ENCODE results near the gene ABCC10. TPM values are rescaled to one million over a fixed set of nuclear protein-coding genes. Genes with fewer than 3 reads are reported as not detected.

Gene ABCC10
- total RNA-seq, 6 experiments from 2014 or later, result 26.2 to 41.6 (median 30.3) TPM

- no peak overlapping the region for H3K4me3 Mint-ChIP-seq
- no peaks in the 10 kb centered on the region; the same call in none of the 2 replicates for H3K27me3 Mint-ChIP-seq (ENCODE audit: insufficient read depth)
- H3K9me3 Mint-ChIP-seq, result no peaks in the 10 kb centered on the region
- H3K4me1 Mint-ChIP-seq (ENCODE audit: low read depth), result peaks cover 34% of the 10 kb centered on the region
- peaks cover 22% of the 10 kb centered on the region; the same call in 1 of the 2 replicates for H3K36me3 Mint-ChIP-seq (ENCODE audit: low read depth)
- no peak for DNase-seq
- no peak for TF ChIP-seq CTCF (IDR thresholded peaks at IDR 0.05)
- H3K27ac Mint-ChIP-seq, result no peak overlapping the region
Observed at GRCh38 chr6:43499028-43499815, 71.9 kb downstream of the ABCC10 start.

Small RNA genes lying within 50 kb of the gene (microRNA-seq; reads per million reads assigned to microRNA genes)
- not detected for gene MIR6780B

Other genes starting within 250 kb of the ABCC10 start
- 10 to 100 TPM; 15.4 to 19.9 (median 18.6) TPM for gene CUL9, start 245.3 kb upstream of the ABCC10 start, total RNA-seq (2021; fragmentation: NEBNext Ultra II Directional; extraction: Animal tissue kit (Norgen Biotek cat#: 25700))
- 10 to 100 TPM; 38.3 to 56.3 (median 49.1) TPM for gene DNPH1, start 198.1 kb upstream of the ABCC10 start, total RNA-seq (2021; fragmentation: NEBNext Ultra II Directional; extraction: Animal tissue kit (Norgen Biotek cat#: 25700))
- gene TTBK1, start 184.1 kb upstream of the ABCC10 start, total RNA-seq (2021; fragmentation: NEBNext Ultra II Directional; extraction: Animal tissue kit (Norgen Biotek cat#: 25700)), result not detected
- gene SLC22A7, start 129.3 kb upstream of the ABCC10 start, total RNA-seq (2021; fragmentation: NEBNext Ultra II Directional; extraction: Animal tissue kit (Norgen Biotek cat#: 25700)), result not detected
- not detected for gene CRIP3, start 118.7 kb upstream of the ABCC10 start, total RNA-seq (2021; fragmentation: NEBNext Ultra II Directional; extraction: Animal tissue kit (Norgen Biotek cat#: 25700))
- gene ZNF318, start 57.9 kb upstream of the ABCC10 start, total RNA-seq (2021; fragmentation: NEBNext Ultra II Directional; extraction: Animal tissue kit (Norgen Biotek cat#: 25700)), result 10 to 100 TPM; 11.1 to 13.3 (median 11.8) TPM
- gene DLK2, start 28.0 kb downstream of the ABCC10 start, total RNA-seq (2021; fragmentation: NEBNext Ultra II Directional; extraction: Animal tissue kit (Norgen Biotek cat#: 25700)), result 1 to 10 TPM; 1.8 to 2.9 (median 2.2) TPM
- 10 to 100 TPM; 27.0 to 34.3 (median 30.2) TPM for gene TJAP1, start 50.0 kb downstream of the ABCC10 start, total RNA-seq (2021; fragmentation: NEBNext Ultra II Directional; extraction: Animal tissue kit (Norgen Biotek cat#: 25700))
- 1 to 10 TPM in 2 of 6 experiments, under 1 TPM in 4; 0.75 to 1.7 (median 0.90) TPM for gene LRRC73, start 82.8 kb downstream of the ABCC10 start, total RNA-seq (2021; fragmentation: NEBNext Ultra II Directional; extraction: Animal tissue kit (Norgen Biotek cat#: 25700))
- 100 to 1,000 TPM; 147 to 176 (median 158) TPM for gene YIPF3, start 89.4 kb downstream of the ABCC10 start, total RNA-seq (2021; fragmentation: NEBNext Ultra II Directional; extraction: Animal tissue kit (Norgen Biotek cat#: 25700))
- gene POLR1C, start 89.5 kb downstream of the ABCC10 start, total RNA-seq (2021; fragmentation: NEBNext Ultra II Directional; extraction: Animal tissue kit (Norgen Biotek cat#: 25700)), result 10 to 100 TPM; 43.5 to 66.9 (median 53.8) TPM
- gene XPO5, start 148.5 kb downstream of the ABCC10 start, total RNA-seq (2021; fragmentation: NEBNext Ultra II Directional; extraction: Animal tissue kit (Norgen Biotek cat#: 25700)), result 10 to 100 TPM; 30.5 to 41.1 (median 35.6) TPM
- 10 to 100 TPM; 31.4 to 39.8 (median 37.3) TPM for gene POLH, start 148.6 kb downstream of the ABCC10 start, total RNA-seq (2021; fragmentation: NEBNext Ultra II Directional; extraction: Animal tissue kit (Norgen Biotek cat#: 25700))
- 10 to 100 TPM; 35.6 to 47.7 (median 41.0) TPM for gene GTPBP2, start 201.7 kb downstream of the ABCC10 start, total RNA-seq (2021; fragmentation: NEBNext Ultra II Directional; extraction: Animal tissue kit (Norgen Biotek cat#: 25700))
- gene MAD2L1BP, start 208.3 kb downstream of the ABCC10 start, total RNA-seq (2021; fragmentation: NEBNext Ultra II Directional; extraction: Animal tissue kit (Norgen Biotek cat#: 25700)), result 10 to 100 TPM; 23.6 to 26.7 (median 26.4) TPM
- under 1 TPM in 5 of 6 experiments, not detected in 1; 0.09 to 0.60 (median 0.30) TPM for gene RSPH9, start 217.5 kb downstream of the ABCC10 start, total RNA-seq (2021; fragmentation: NEBNext Ultra II Directional; extraction: Animal tissue kit (Norgen Biotek cat#: 25700))